Upper lobe of left lung (tissue), 4 donors: ENCODE data around the gene UST.

Source experiments
- CTCF ChIP-seq, 6 experiments: fragments of 450-650 bp in 4 of 6; fragments of 200-600 bp in 2 of 6; sonication (generic) in 2 of 6; IDR thresholded peaks; one replicate each; pipeline ENCODE4 v1.5.1; 2016 to 2019; ENCODE audit warnings: antibody characterized with exemption in 6 of 6
- POLR2A ChIP-seq, 4 donors: fragments of 450-650 bp; IDR thresholded peaks; one replicate each; pipeline ENCODE4 v1.5.1; 2016 to 2017; ENCODE audit warnings: antibody characterized with exemption in 4 of 4, mild to moderate bottlenecking in 2 of 4
- POLR2AphosphoS5 ChIP-seq, 2 donors: sonication (generic); formaldehyde crosslinking; IDR thresholded peaks; one replicate each; pipeline ENCODE4 v1.5.1; 2017; ENCODE audit warnings: antibody characterized with exemption in 2 of 2

- no peak for TF ChIP-seq CTCF (IDR thresholded peaks at IDR 0.05)
- TF ChIP-seq POLR2A (IDR thresholded peaks at IDR 0.05), result no peak
- no peak for TF ChIP-seq POLR2AphosphoS5 (IDR thresholded peaks at IDR 0.05)
These were observed 307.8 kb downstream of the UST start for GRCh38 chr6:149054559-149055194.
